Measurements from ENCODE around the gene PHACTR1. TPM values are rescaled to one million over a fixed set of nuclear protein-coding genes. Genes with fewer than 3 reads are reported as not detected.

PHACTR1 gene
- polyA plus RNA-seq, 3 donors, result 6.1 to 26.9 (median 7.6) TPM

- Mint-ChIP-seq H3K4me3 (no peak overlapping the region), H3K9me3 (peaks cover 0 to 2% (median 0%) of the 10 kb centered on the region in 7 donors), H3K27ac (no peak overlapping the region), H3K4me1 (no peaks in the 10 kb centered on the region), H3K36me3 (no peaks in the 10 kb centered on the region), H3K27me3 (ENCODE audit: low read depth in 3 of 3) (peaks cover 0 to 3% (median 1%) of the 10 kb centered on the region in 3 donors)
- H3K4me2 ChIP-seq (replicated peaks; ENCODE audit: extremely low read depth, low read length, poor library complexity, severe bottlenecking), result no peak overlapping the region
- H3K4me1 ChIP-seq (ENCODE audit: control insufficient read depth in 1 of 2, insufficient read depth in 2 of 2, low read length in 2 of 2), result no peaks in the 10 kb centered on the region
- H3K27me3 ChIP-seq (ENCODE audit: control insufficient read depth in 2 of 2, insufficient read depth in 2 of 2, low read length in 2 of 2), result peaks cover 3 to 4% of the 10 kb centered on the region in 2 donors
- H3K36me3 ChIP-seq (replicated peaks in 1 of 2; ENCODE audit: control insufficient read depth in 1 of 2, insufficient read depth in 2 of 2, low read length in 2 of 2), result no peaks in the 10 kb centered on the region
- no peak for TF ChIP-seq CTCF (IDR thresholded peaks at IDR 0.05)
- DNase-seq, result no peak
- no peak overlapping the region for H3K27ac ChIP-seq (ENCODE audit: low read depth in 1 of 2, low read length in 2 of 2)
- intact Hi-C loops (cut with micrococcal nuclease), result no loop called here
- no peak overlapping the region for H3K4me3 ChIP-seq (replicated peaks in 1 of 3; ENCODE audit: low read depth in 2 of 3, low read length in 3 of 3)
- H3K9ac ChIP-seq (ENCODE audit: insufficient read depth, low read length, poor library complexity, severe bottlenecking), result no peak overlapping the region
- H2AFZ ChIP-seq (ENCODE audit: insufficient read depth, low read depth, low read length, poor library complexity, severe bottlenecking), result no peak overlapping the region
- H4K20me1 ChIP-seq (ENCODE audit: insufficient read depth, low read length), result no peaks in the 10 kb centered on the region
- no peaks in the 10 kb centered on the region for H3K79me2 ChIP-seq (ENCODE audit: insufficient read depth, low read length)
- no peaks in the 10 kb centered on the region for H3K9me3 ChIP-seq (replicated peaks in 1 of 2; ENCODE audit: control insufficient read depth in 1 of 2, insufficient read depth in 1 of 2, low read length in 2 of 2)
Measured at GRCh38 chr6:12873691-12874090, 157.1 kb downstream of the PHACTR1 start.

- Mint-ChIP-seq H3K27ac (no peak overlapping the region), H3K4me3 (no peak overlapping the region), H3K9me3 (peaks cover 0 to 2% (median 0%) of the 10 kb centered on the region in 7 donors), H3K27me3 (ENCODE audit: low read depth in 3 of 3) (peaks cover 0 to 4% (median 3%) of the 10 kb centered on the region in 3 donors), H3K4me1 (no peaks in the 10 kb centered on the region), H3K36me3 (no peaks in the 10 kb centered on the region)
- Histone ChIP-seq H3K79me2 (ENCODE audit: insufficient read depth, low read length) (no peaks in the 10 kb centered on the region), H3K4me2 (replicated peaks; ENCODE audit: extremely low read depth, low read length, poor library complexity, severe bottlenecking) (no peak overlapping the region), H2AFZ (ENCODE audit: insufficient read depth, low read depth, low read length, poor library complexity, severe bottlenecking) (no peak overlapping the region), H3K9ac (ENCODE audit: insufficient read depth, low read length, poor library complexity, severe bottlenecking) (no peak overlapping the region), H3K27me3 (ENCODE audit: control insufficient read depth in 2 of 2, insufficient read depth in 2 of 2, low read length in 2 of 2) (peaks cover under 1 to 4% of the 10 kb centered on the region in 2 donors), H3K27ac (ENCODE audit: low read depth in 1 of 2, low read length in 2 of 2) (no peak overlapping the region), H4K20me1 (ENCODE audit: insufficient read depth, low read length) (no peaks in the 10 kb centered on the region), H3K36me3 (replicated peaks in 1 of 2; ENCODE audit: control insufficient read depth in 1 of 2, insufficient read depth in 2 of 2, low read length in 2 of 2) (no peaks in the 10 kb centered on the region), H3K4me3 (replicated peaks in 1 of 3; ENCODE audit: low read depth in 2 of 3, low read length in 3 of 3) (no peak overlapping the region), H3K4me1 (ENCODE audit: control insufficient read depth in 1 of 2, insufficient read depth in 2 of 2, low read length in 2 of 2) (no peaks in the 10 kb centered on the region), H3K9me3 (replicated peaks in 1 of 2; ENCODE audit: control insufficient read depth in 1 of 2, insufficient read depth in 1 of 2, low read length in 2 of 2) (no peaks in the 10 kb centered on the region)
- DNase-seq, result no peak
- no peak for TF ChIP-seq CTCF (IDR thresholded peaks at IDR 0.05)
- 94% methylated on average over 6 of the region's 6 CpGs for WGBS (ENCODE audit: insufficient coverage)
- intact Hi-C loops (cut with micrococcal nuclease), result no loop called here
Measured at GRCh38 chr6:12875051-12875450, 158.5 kb downstream of the PHACTR1 start.

Data from CD14-positive monocyte (primary cell).